NCI-H1048 (cell line): Measurements from ENCODE around the gene SF3B3.
"Not testable (repeated sequence)": the region's sequence is repeated elsewhere in the genome, so short reads cannot be mapped to it uniquely, and the experiment has no call there.

ENCODE experiments used
- DNase-seq: peaks from one replicate; lab custom pipeline; 2025; lab: John Stamatoyannopoulos, UW

SF3B3 gene

DNA sequence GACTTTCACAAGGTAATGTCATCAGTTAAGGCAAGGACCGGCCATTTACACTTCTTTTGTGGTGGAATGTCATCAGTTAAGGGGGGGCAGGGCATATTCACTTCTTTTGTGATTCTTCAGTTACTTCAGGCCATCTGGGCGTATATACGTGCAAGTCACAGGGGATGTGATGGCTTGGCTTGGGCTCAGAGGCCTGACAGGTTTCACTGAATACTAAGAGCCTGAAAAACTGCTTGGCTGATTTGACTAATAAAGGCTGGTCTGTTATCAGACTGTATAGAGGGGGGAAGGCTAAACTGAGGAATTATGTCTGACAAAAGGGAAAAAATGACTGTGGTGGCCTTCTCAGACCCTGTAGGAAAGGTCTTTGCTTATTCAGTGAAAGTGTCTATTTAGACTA lies 98.2 kb downstream of the SF3B3 start:
- not testable (repeated sequence) for DNase-seq
